ENCODE results near the gene MYO10.

DNA sequence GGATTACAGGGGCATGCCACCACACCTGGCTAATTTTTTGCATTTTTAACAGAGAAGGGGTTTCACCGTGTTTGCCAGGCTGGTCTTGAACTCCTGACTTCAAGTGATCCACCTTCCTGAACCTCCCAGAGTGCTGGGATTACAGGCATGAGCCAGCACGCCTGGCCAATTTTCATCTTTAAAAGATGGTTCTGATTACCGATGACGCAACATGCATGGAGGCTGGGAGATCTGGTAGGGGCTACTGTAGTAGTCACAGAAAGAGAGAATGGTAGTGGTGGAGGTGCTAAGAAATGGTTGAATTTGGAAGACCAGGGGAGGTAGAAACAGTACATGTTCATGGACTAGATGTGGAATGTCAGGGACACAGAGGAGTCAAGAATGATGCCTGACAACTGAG, 296.9 kb downstream of the MYO10 start:
- no peak for TF ChIP-seq POLR2A (IDR thresholded peaks at IDR 0.05)
- TF ChIP-seq, protein P1, sequence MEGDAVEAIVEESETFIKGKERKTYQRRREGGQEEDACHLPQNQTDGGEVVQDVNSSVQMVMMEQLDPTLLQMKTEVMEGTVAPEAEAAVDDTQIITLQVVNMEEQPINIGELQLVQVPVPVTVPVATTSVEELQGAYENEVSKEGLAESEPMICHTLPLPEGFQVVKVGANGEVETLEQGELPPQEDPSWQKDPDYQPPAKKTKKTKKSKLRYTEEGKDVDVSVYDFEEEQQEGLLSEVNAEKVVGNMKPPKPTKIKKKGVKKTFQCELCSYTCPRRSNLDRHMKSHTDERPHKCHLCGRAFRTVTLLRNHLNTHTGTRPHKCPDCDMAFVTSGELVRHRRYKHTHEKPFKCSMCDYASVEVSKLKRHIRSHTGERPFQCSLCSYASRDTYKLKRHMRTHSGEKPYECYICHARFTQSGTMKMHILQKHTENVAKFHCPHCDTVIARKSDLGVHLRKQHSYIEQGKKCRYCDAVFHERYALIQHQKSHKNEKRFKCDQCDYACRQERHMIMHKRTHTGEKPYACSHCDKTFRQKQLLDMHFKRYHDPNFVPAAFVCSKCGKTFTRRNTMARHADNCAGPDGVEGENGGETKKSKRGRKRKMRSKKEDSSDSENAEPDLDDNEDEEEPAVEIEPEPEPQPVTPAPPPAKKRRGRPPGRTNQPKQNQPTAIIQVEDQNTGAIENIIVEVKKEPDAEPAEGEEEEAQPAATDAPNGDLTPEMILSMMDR (IDR thresholded peaks at IDR 0.05), result no peak
